ENCODE measurements around the gene PTGFRN.

Gene PTGFRN

DNA sequence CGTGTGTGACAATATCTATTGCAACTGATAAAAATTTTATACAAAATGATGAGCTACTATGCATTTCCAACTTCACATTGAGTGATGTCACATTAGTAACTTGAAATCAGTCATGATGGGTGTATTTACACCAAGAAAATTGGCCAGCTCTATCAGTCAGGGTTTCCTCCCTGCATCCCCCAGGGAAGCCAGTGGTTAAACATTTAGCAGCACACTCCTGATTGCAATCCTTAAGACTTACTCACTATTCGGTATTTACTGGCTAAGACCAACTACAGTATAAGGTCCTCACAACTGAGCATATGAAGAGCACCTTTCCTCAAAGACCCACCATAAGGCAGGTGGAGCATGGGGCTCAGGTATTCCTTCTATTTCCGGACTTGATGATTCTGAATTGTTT lies 41.3 kb upstream of the PTGFRN start:
- TF ChIP-seq, protein P1, sequence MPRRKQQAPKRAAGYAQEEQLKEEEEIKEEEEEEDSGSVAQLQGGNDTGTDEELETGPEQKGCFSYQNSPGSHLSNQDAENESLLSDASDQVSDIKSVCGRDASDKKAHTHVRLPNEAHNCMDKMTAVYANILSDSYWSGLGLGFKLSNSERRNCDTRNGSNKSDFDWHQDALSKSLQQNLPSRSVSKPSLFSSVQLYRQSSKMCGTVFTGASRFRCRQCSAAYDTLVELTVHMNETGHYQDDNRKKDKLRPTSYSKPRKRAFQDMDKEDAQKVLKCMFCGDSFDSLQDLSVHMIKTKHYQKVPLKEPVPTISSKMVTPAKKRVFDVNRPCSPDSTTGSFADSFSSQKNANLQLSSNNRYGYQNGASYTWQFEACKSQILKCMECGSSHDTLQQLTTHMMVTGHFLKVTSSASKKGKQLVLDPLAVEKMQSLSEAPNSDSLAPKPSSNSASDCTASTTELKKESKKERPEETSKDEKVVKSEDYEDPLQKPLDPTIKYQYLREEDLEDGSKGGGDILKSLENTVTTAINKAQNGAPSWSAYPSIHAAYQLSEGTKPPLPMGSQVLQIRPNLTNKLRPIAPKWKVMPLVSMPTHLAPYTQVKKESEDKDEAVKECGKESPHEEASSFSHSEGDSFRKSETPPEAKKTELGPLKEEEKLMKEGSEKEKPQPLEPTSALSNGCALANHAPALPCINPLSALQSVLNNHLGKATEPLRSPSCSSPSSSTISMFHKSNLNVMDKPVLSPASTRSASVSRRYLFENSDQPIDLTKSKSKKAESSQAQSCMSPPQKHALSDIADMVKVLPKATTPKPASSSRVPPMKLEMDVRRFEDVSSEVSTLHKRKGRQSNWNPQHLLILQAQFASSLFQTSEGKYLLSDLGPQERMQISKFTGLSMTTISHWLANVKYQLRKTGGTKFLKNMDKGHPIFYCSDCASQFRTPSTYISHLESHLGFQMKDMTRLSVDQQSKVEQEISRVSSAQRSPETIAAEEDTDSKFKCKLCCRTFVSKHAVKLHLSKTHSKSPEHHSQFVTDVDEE (CRISPR knock-in tag; IDR thresholded peaks at IDR 0.05), result no peak
- TF ChIP-seq BACH2 (CRISPR knock-in tag; IDR thresholded peaks at IDR 0.05; ENCODE audit: borderline replicate concordance), result no peak
- TF ChIP-seq, protein P2, sequence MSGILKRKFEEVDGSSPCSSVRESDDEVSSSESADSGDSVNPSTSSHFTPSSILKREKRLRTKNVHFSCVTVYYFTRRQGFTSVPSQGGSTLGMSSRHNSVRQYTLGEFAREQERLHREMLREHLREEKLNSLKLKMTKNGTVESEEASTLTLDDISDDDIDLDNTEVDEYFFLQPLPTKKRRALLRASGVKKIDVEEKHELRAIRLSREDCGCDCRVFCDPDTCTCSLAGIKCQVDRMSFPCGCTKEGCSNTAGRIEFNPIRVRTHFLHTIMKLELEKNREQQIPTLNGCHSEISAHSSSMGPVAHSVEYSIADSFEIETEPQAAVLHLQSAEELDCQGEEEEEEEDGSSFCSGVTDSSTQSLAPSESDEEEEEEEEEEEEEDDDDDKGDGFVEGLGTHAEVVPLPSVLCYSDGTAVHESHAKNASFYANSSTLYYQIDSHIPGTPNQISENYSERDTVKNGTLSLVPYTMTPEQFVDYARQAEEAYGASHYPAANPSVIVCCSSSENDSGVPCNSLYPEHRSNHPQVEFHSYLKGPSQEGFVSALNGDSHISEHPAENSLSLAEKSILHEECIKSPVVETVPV (CRISPR knock-in tag; IDR thresholded peaks at IDR 0.05), result no peak
- TF ChIP-seq ESRRG (CRISPR knock-in tag; IDR thresholded peaks at IDR 0.05), result no peak
- no peak for TF ChIP-seq ARNTL (CRISPR knock-in tag; IDR thresholded peaks at IDR 0.05; ENCODE audit: borderline replicate concordance, low read depth)
- no peak for TF ChIP-seq TOX (CRISPR knock-in tag; IDR thresholded peaks at IDR 0.05; ENCODE audit: borderline replicate concordance)
- no peak for TF ChIP-seq CSDC2 (CRISPR knock-in tag; IDR thresholded peaks at IDR 0.05)
- no peak for TF ChIP-seq ZFP30 (CRISPR knock-in tag; IDR thresholded peaks at IDR 0.05)
- TF ChIP-seq, protein P3, sequence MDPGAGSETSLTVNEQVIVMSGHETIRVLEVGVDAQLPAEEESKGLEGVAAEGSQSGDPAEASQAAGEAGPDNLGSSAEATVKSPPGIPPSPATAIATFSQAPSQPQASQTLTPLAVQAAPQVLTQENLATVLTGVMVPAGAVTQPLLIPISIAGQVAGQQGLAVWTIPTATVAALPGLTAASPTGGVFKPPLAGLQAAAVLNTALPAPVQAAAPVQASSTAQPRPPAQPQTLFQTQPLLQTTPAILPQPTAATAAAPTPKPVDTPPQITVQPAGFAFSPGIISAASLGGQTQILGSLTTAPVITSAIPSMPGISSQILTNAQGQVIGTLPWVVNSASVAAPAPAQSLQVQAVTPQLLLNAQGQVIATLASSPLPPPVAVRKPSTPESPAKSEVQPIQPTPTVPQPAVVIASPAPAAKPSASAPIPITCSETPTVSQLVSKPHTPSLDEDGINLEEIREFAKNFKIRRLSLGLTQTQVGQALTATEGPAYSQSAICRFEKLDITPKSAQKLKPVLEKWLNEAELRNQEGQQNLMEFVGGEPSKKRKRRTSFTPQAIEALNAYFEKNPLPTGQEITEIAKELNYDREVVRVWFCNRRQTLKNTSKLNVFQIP (CRISPR knock-in tag; IDR thresholded peaks at IDR 0.05; ENCODE audit: borderline replicate concordance, low read depth), result no peak
- no peak for TF ChIP-seq TCF4 (CRISPR knock-in tag; IDR thresholded peaks at IDR 0.05; ENCODE audit: borderline replicate concordance)
- TF ChIP-seq SNAI2 (CRISPR knock-in tag; IDR thresholded peaks at IDR 0.05), result no peak
- TF ChIP-seq ISL1 (CRISPR knock-in tag; IDR thresholded peaks at IDR 0.05), result no peak
- no peak for TF ChIP-seq ZNF565 (CRISPR knock-in tag; conservative IDR thresholded peaks at IDR 0.05; ENCODE audit: low read depth)
- no peak for TF ChIP-seq OSR1 (CRISPR knock-in tag; IDR thresholded peaks at IDR 0.05)
- TF ChIP-seq ZFP3 (CRISPR knock-in tag; IDR thresholded peaks at IDR 0.05), result no peak
- TF ChIP-seq, protein P4, sequence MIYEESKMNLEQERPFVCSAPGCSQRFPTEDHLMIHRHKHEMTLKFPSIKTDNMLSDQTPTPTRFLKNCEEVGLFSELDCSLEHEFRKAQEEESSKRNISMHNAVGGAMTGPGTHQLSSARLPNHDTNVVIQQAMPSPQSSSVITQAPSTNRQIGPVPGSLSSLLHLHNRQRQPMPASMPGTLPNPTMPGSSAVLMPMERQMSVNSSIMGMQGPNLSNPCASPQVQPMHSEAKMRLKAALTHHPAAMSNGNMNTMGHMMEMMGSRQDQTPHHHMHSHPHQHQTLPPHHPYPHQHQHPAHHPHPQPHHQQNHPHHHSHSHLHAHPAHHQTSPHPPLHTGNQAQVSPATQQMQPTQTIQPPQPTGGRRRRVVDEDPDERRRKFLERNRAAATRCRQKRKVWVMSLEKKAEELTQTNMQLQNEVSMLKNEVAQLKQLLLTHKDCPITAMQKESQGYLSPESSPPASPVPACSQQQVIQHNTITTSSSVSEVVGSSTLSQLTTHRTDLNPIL (CRISPR knock-in tag; IDR thresholded peaks at IDR 0.05; ENCODE audit: low read depth), result no peak
- no peak for ATAC-seq

DNA sequence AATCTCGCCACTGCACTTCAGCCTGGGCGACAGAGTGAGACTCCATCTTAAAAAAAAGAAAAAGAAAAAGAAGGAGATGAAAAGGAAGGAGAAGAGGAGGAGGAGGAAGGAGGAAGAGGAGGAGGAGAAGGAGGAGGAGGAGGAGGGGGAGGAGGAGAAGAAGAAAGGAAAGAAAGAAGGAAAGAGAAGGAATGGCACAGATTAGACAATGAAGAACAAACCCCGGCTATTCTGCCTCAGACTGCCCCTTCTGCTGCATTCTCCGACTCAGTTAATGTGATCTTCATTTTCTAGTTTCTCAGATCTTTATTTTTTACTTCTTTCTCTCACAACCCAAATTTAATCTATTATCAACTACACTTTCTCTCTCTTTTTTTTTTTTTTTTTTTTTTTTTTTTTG lies 40.1 kb upstream of the PTGFRN start:
- no peak for ATAC-seq
- TF ChIP-seq, protein P2 (CRISPR knock-in tag; IDR thresholded peaks at IDR 0.05), result no peak
- TF ChIP-seq SNAI2 (CRISPR knock-in tag; IDR thresholded peaks at IDR 0.05) (no peak), ARNTL (CRISPR knock-in tag; IDR thresholded peaks at IDR 0.05; ENCODE audit: borderline replicate concordance, low read depth) (no peak)
- TF ChIP-seq, protein P4 (CRISPR knock-in tag; IDR thresholded peaks at IDR 0.05; ENCODE audit: low read depth), result no peak
- TF ChIP-seq, protein P3 (CRISPR knock-in tag; IDR thresholded peaks at IDR 0.05; ENCODE audit: borderline replicate concordance, low read depth), result no peak

DNA sequence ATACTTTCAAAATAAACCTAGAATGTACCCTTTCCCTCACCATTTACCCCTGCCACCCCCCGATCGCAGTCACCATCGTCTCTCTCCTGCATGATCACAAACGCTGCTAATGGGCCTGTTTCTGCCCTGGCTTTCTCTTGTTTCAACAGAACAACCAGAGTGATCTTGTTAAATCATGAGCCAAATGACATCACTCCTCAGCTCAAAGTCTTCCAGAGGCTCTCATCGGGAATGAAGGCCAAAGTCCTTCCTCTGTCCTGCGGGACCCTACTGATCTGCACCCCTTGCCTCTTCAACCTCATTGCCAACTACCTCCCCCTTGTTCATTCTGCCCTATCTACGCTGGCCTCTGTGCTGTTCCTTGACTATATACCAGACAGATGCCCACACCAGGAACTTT lies 39.4 kb upstream of the PTGFRN start:
- no peak for ATAC-seq
- TF ChIP-seq ZC3H10 (CRISPR knock-in tag; IDR thresholded peaks at IDR 0.05) (no peak), ZFP30 (CRISPR knock-in tag; IDR thresholded peaks at IDR 0.05) (no peak), ZNF8 (CRISPR knock-in tag; IDR thresholded peaks at IDR 0.05) (no peak), TOX (CRISPR knock-in tag; IDR thresholded peaks at IDR 0.05; ENCODE audit: borderline replicate concordance) (no peak), GLIS3 (CRISPR knock-in tag; IDR thresholded peaks at IDR 0.05) (no peak), ISL1 (CRISPR knock-in tag; IDR thresholded peaks at IDR 0.05) (no peak), OSR1 (CRISPR knock-in tag; IDR thresholded peaks at IDR 0.05) (no peak), RARB (CRISPR knock-in tag; IDR thresholded peaks at IDR 0.05) (no peak), SNAI2 (CRISPR knock-in tag; IDR thresholded peaks at IDR 0.05) (no peak), TCF4 (CRISPR knock-in tag; IDR thresholded peaks at IDR 0.05; ENCODE audit: borderline replicate concordance) (no peak), PPARA (CRISPR knock-in tag; IDR thresholded peaks at IDR 0.05; ENCODE audit: borderline replicate concordance) (no peak), ZFP3 (CRISPR knock-in tag; IDR thresholded peaks at IDR 0.05) (no peak), CSDC2 (CRISPR knock-in tag; IDR thresholded peaks at IDR 0.05) (no peak), ESRRG (CRISPR knock-in tag; IDR thresholded peaks at IDR 0.05) (no peak)
- TF ChIP-seq, protein P2 (CRISPR knock-in tag; IDR thresholded peaks at IDR 0.05), result no peak
- TF ChIP-seq, protein P3 (CRISPR knock-in tag; IDR thresholded peaks at IDR 0.05; ENCODE audit: borderline replicate concordance, low read depth), result no peak
